ENCODE measurements around the gene RBKS.

Gene RBKS

GRCh38 chr2:27890146-27890923 lies at the start of gene RBKS, which contains the start of gene BABAM2:
TSS of gene RBKS (minus strand) at chr2:27890387. CDS start at chr2:27890345, 42 bp downstream.
TSS of gene BABAM2 (plus strand) at chr2:27890729. CDS start at chr2:27894557, 3,828 bp downstream.
- DNase-seq (ENCODE audit: low read depth in 3 of 3, low spot score in 1 of 3), result peak; percentile 77 to 89 (median 88)

- DNase-seq (ENCODE audit: low read depth in 3 of 3, low spot score in 1 of 3), result no peak
Measured at GRCh38 chr2:27935026-27935425, 44.8 kb upstream of the RBKS start.

- DNase-seq (ENCODE audit: low read depth in 3 of 3, low spot score in 1 of 3), result no peak
Measured at GRCh38 chr2:27932396-27932795, 42.2 kb upstream of the RBKS start.

- DNase-seq (ENCODE audit: low read depth in 3 of 3, low spot score in 1 of 3), result no peak
Measured at GRCh38 chr2:27931361-27931950, 41.3 kb upstream of the RBKS start.

- no peak for DNase-seq (ENCODE audit: low read depth in 3 of 3, low spot score in 1 of 3)
Measured at GRCh38 chr2:27929916-27930486, 39.8 kb upstream of the RBKS start.

GRCh38 chr2:27925766-27926472 lies 35.7 kb upstream of the RBKS start:
- DNase-seq (ENCODE audit: low read depth in 3 of 3, low spot score in 1 of 3), result no peak

- no peak for DNase-seq (ENCODE audit: low read depth in 3 of 3, low spot score in 1 of 3)
Measured at GRCh38 chr2:27922842-27923241, 32.7 kb upstream of the RBKS start.

- no peak for DNase-seq (ENCODE audit: low read depth in 3 of 3, low spot score in 1 of 3)
Measured at GRCh38 chr2:27921880-27922547, 31.8 kb upstream of the RBKS start.

GRCh38 chr2:27921424-27921823 lies 31.2 kb upstream of the RBKS start:
- no peak for DNase-seq (ENCODE audit: low read depth in 3 of 3, low spot score in 1 of 3)

- DNase-seq (ENCODE audit: low read depth in 3 of 3, low spot score in 1 of 3), result no peak
Measured at GRCh38 chr2:27920148-27920885, 30.1 kb upstream of the RBKS start.

- no peak for DNase-seq (ENCODE audit: low read depth in 3 of 3, low spot score in 1 of 3)
Measured at GRCh38 chr2:27916293-27916995, 26.3 kb upstream of the RBKS start.

- DNase-seq (ENCODE audit: low read depth in 3 of 3, low spot score in 1 of 3), result no peak
Measured at GRCh38 chr2:27915874-27916273, 25.7 kb upstream of the RBKS start.

- no peak for DNase-seq (ENCODE audit: low read depth in 3 of 3, low spot score in 1 of 3)
Measured at GRCh38 chr2:27915191-27915590, 25.0 kb upstream of the RBKS start.

- DNase-seq (ENCODE audit: low read depth in 3 of 3, low spot score in 1 of 3), result no peak
Measured at GRCh38 chr2:27914805-27915175, 24.6 kb upstream of the RBKS start.

- no peak for DNase-seq (ENCODE audit: low read depth in 3 of 3, low spot score in 1 of 3)
Measured at GRCh38 chr2:27914041-27914804, 24.0 kb upstream of the RBKS start.

- no peak for DNase-seq (ENCODE audit: low read depth in 3 of 3, low spot score in 1 of 3)
Measured at GRCh38 chr2:27912512-27912911, 22.3 kb upstream of the RBKS start.

- no peak for DNase-seq (ENCODE audit: low read depth in 3 of 3, low spot score in 1 of 3)
Measured at GRCh38 chr2:27911458-27912210, 21.4 kb upstream of the RBKS start.

GRCh38 chr2:27909901-27910300 lies 19.7 kb upstream of the RBKS start:
- no peak for DNase-seq (ENCODE audit: low read depth in 3 of 3, low spot score in 1 of 3)
